HTR-8/SVneo (cell line): ENCODE measurements around the gene PTGS2.
"Not testable (repeated sequence)": the region's sequence is repeated elsewhere in the genome, so short reads cannot be mapped to it uniquely, and the experiment has no call there.

Source experiments
- DNase-seq: peaks from one replicate; pipeline ENCODE4 v3.0.0; 2011; ENCODE audit warnings: low spot score, mixed read lengths; ENCODE audit not compliant: insufficient read length
- FAIRE-seq: peaks from 2 replicates; lab custom pipeline; 2011; peaks lifted over from hg19 to GRCh38; lab: Jason Lieb, UNC

PTGS2 gene

GRCh38 chr1:186671136-186671825, 8.9 kb downstream of the PTGS2 start:
- FAIRE-seq (no peak), DNase-seq (no peak)

GRCh38 chr1:186670297-186671135, 9.7 kb downstream of the PTGS2 start:
- DNase-seq (no peak), FAIRE-seq (no peak)

GRCh38 chr1:186669784-186670183, 10.4 kb downstream of the PTGS2 start:
- not testable (repeated sequence) for DNase-seq, FAIRE-seq

- not testable (repeated sequence) for FAIRE-seq, DNase-seq
These were observed 16.0 kb downstream of the PTGS2 start for GRCh38 chr1:186664217-186664616.

GRCh38 chr1:186662752-186663151, 17.5 kb downstream of the PTGS2 start:
- DNase-seq (no peak), FAIRE-seq (no peak)

GRCh38 chr1:186659890-186660341, 20.3 kb downstream of the PTGS2 start:
- FAIRE-seq (no peak), DNase-seq (no peak)

- DNase-seq (no peak), FAIRE-seq (no peak)
These were observed 21.2 kb downstream of the PTGS2 start for GRCh38 chr1:186658999-186659398.

- FAIRE-seq (no peak), DNase-seq (no peak)
These were observed 22.7 kb downstream of the PTGS2 start for GRCh38 chr1:186657481-186657880.

GRCh38 chr1:186655876-186656275, 24.3 kb downstream of the PTGS2 start:
- no peak for FAIRE-seq
- no peak for DNase-seq

- no peak for DNase-seq
- FAIRE-seq: no peak
These were observed 25.5 kb downstream of the PTGS2 start for GRCh38 chr1:186654741-186655140.

- FAIRE-seq (no peak), DNase-seq (no peak)
These were observed 26.9 kb downstream of the PTGS2 start for GRCh38 chr1:186653312-186653711.

GRCh38 chr1:186648613-186649012, 31.6 kb downstream of the PTGS2 start:
- FAIRE-seq (no peak), DNase-seq (no peak)

GRCh38 chr1:186647985-186648384, 32.2 kb downstream of the PTGS2 start:
- not testable (repeated sequence) for FAIRE-seq, DNase-seq

GRCh38 chr1:186643614-186644013, 36.6 kb downstream of the PTGS2 start:
- FAIRE-seq: no peak

GRCh38 chr1:186637567-186637966, 42.7 kb downstream of the PTGS2 start:
- FAIRE-seq: not testable (repeated sequence)

More at GRCh38 chr1:186643614-186644013, 36.6 kb downstream of the PTGS2 start:
- DNase-seq: no peak

GRCh38 chr1:186636786-186637185, 43.4 kb downstream of the PTGS2 start:
- DNase-seq (no peak), FAIRE-seq (no peak)

More at GRCh38 chr1:186637567-186637966, 42.7 kb downstream of the PTGS2 start:
- not testable (repeated sequence) for DNase-seq

GRCh38 chr1:186634511-186634910, 45.7 kb downstream of the PTGS2 start:
- FAIRE-seq: no peak
- no peak for DNase-seq

- FAIRE-seq: no peak
- DNase-seq: no peak
These were observed 47.1 kb downstream of the PTGS2 start for GRCh38 chr1:186633116-186633515.

GRCh38 chr1:186629341-186629740, 50.9 kb downstream of the PTGS2 start:
- FAIRE-seq: no peak
- DNase-seq: no peak

- DNase-seq (no peak), FAIRE-seq (no peak)
These were observed 51.3 kb downstream of the PTGS2 start for GRCh38 chr1:186628910-186629309.

- FAIRE-seq (no peak), DNase-seq (no peak)
These were observed 53.2 kb downstream of the PTGS2 start for GRCh38 chr1:186627019-186627418.
